Tibial nerve (tissue), 4 donors: ENCODE data around the gene ENTPD1. TPM values are rescaled to one million over a fixed set of nuclear protein-coding genes. Genes with fewer than 3 reads are reported as not detected.
A peak's percentile ranks its signal among the peaks of the same experiment; 100 is the strongest.

Experiments used
- DNase-seq, 2 donors: peaks; one replicate each; pipeline ENCODE4 v3.0.0-alpha.2; 2019; ENCODE audit warnings: low spot score in 2 of 2
- H3K27ac ChIP-seq, 4 donors: fragments of 200-600 bp; sonication (generic) in 3 of 4; one replicate each; pipeline ENCODE4 v1.5.1; 2017 to 2019; ENCODE audit warnings: mild to moderate bottlenecking in 1 of 4
- H3K27me3 ChIP-seq, 2 donors: fragments of 200-600 bp; sonication (generic) in 1 of 2; one replicate each; pipeline versions ENCODE4 v1.5.1 to v1.6.0; 2017 to 2019
- H3K36me3 ChIP-seq, 3 donors: fragments of 200-600 bp; sonication (generic); one replicate each; pipeline ENCODE4 v1.5.1; 2018 to 2019
- H3K4me1 ChIP-seq, 4 donors: fragments of 200-600 bp; sonication (generic) in 3 of 4; one replicate each; pipeline ENCODE4 v1.5.1; 2017 to 2019
- H3K4me3 ChIP-seq, 4 donors: fragments of 200-600 bp; sonication (generic) in 3 of 4; one replicate each; pipeline ENCODE4 v1.5.1; 2017 to 2019; ENCODE audit warnings: mild to moderate bottlenecking in 1 of 4, moderate library complexity in 1 of 4
- H3K9me3 ChIP-seq, 4 donors: fragments of 200-600 bp; sonication (generic) in 3 of 4; one replicate each; pipeline ENCODE4 v1.5.1; 2017 to 2019
- EP300 ChIP-seq, 2 donors: sonication (generic); formaldehyde crosslinking; IDR thresholded peaks; one replicate each; pipeline ENCODE4 v1.6.1; 2017; ENCODE audit warnings: antibody characterized with exemption in 2 of 2, mild to moderate bottlenecking in 1 of 2
- POLR2A ChIP-seq, 2 donors: fragments of 450-650 bp; IDR thresholded peaks; one replicate each; pipeline ENCODE4 v1.6.1; 2017; ENCODE audit warnings: antibody characterized with exemption in 2 of 2, mild to moderate bottlenecking in 2 of 2, moderate library complexity in 2 of 2
- WGBS, 2 donors: methylation state at CpG; one replicate each; pipeline ENCODE4 v1.1.5; 2018; 5-methylcytosine and 5-hydroxymethylcytosine counted together
- total RNA-seq, 4 donors: library from RNA; depleted of rRNA; stranded (reverse); fragments of >200 nt; gene quantifications; one replicate each; pipeline ENCODE4 v1.1.0, GENCODE V29; 2016
- TF ChIP-seq, protein P1 (sequence below), 5 experiments: fragments of 200-600 bp in 3 of 5; fragments of 450-650 bp in 2 of 5; sonication (generic) in 3 of 5; IDR thresholded peaks; one replicate each; pipeline ENCODE4 v1.5.1; 2016 to 2019; ENCODE audit warnings: antibody characterized with exemption in 5 of 5, mild to moderate bottlenecking in 3 of 5, moderate library complexity in 2 of 5

Gene ENTPD1
- total RNA-seq, 4 donors from 2014 or later, result 12.6 to 33.0 (median 26.1) TPM

DNA sequence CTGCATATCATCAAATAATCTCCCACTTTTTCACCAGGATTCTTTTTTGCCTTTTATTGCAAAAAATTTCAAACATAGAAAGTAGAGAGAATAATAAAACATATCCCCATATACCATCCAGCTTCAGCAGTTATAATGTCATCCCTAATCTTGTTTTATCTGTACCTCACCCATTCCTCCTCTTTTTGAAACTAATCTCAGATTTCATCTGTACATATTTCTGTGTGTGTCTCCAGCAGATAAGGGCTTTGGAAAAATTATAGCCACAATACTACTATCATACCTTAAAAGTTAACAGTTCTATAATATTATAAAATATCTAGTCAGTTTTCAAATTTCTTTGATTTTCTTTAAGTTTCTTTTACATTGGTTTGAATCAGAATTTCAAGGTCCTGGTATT, 7.6 kb upstream of the ENTPD1 start:
- H3K4me3 ChIP-seq, result no peak overlapping the region
- TF ChIP-seq POLR2A (IDR thresholded peaks at IDR 0.05) (no peak), EP300 (IDR thresholded peaks at IDR 0.05) (no peak)
- TF ChIP-seq, protein P1, sequence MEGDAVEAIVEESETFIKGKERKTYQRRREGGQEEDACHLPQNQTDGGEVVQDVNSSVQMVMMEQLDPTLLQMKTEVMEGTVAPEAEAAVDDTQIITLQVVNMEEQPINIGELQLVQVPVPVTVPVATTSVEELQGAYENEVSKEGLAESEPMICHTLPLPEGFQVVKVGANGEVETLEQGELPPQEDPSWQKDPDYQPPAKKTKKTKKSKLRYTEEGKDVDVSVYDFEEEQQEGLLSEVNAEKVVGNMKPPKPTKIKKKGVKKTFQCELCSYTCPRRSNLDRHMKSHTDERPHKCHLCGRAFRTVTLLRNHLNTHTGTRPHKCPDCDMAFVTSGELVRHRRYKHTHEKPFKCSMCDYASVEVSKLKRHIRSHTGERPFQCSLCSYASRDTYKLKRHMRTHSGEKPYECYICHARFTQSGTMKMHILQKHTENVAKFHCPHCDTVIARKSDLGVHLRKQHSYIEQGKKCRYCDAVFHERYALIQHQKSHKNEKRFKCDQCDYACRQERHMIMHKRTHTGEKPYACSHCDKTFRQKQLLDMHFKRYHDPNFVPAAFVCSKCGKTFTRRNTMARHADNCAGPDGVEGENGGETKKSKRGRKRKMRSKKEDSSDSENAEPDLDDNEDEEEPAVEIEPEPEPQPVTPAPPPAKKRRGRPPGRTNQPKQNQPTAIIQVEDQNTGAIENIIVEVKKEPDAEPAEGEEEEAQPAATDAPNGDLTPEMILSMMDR (IDR thresholded peaks at IDR 0.05), result no peak
- no peaks in the 10 kb centered on the region for H3K4me1 ChIP-seq
- no peaks in the 10 kb centered on the region for H3K36me3 ChIP-seq
- H3K27ac ChIP-seq, result no peak overlapping the region
- DNase-seq, result no peak
- no peaks in the 10 kb centered on the region for H3K27me3 ChIP-seq
- H3K9me3 ChIP-seq, result no peaks in the 10 kb centered on the region

DNA sequence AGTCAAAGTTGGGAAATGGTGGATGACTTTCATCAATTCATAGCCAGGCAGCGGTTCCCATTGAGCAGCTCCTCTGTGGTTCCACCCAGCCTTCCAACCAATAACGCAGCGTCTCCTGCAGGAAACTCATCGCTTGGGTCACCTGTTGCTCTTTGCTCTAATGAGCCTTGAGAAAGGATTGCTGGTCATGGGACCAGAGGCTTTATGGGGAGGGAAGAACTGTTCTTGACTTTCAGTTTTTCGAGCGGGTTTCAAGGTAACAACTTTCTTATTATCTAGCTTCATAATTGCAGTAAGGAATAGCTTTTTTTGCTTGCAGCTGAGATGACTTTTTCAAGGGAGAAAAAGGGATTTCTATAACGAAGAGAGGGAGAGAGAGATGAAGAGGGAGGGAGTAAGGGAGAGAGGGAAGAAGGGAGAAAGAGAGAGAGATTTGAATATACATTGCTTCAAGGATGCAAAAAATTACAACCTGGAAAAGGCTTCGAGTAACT, 405 bp upstream of the ENTPD1 start:
- 39 to 42% methylated on average over 8 of the region's 8 CpGs for WGBS, 2 donors
- Histone ChIP-seq H3K4me3 (peak overlapping the region; percentile 11 to 37 (median 30)), H3K27ac (peak overlapping the region in 3 of 4 donors; percentile 65 to 78 (median 65)), H3K36me3 (no peaks in the 10 kb centered on the region), H3K4me1 (peaks cover 0 to 24% (median 6%) of the 10 kb centered on the region in 4 donors), H3K9me3 (no peaks in the 10 kb centered on the region), H3K27me3 (no peaks in the 10 kb centered on the region)
- TF ChIP-seq, protein P1 (IDR thresholded peaks at IDR 0.05), result no peak
- peak in 1 of 2 donors; percentile 24 for TF ChIP-seq POLR2A (IDR thresholded peaks at IDR 0.05)
- TF ChIP-seq EP300 (IDR thresholded peaks at IDR 0.05), result no peak
- DNase-seq, result no peak

DNA sequence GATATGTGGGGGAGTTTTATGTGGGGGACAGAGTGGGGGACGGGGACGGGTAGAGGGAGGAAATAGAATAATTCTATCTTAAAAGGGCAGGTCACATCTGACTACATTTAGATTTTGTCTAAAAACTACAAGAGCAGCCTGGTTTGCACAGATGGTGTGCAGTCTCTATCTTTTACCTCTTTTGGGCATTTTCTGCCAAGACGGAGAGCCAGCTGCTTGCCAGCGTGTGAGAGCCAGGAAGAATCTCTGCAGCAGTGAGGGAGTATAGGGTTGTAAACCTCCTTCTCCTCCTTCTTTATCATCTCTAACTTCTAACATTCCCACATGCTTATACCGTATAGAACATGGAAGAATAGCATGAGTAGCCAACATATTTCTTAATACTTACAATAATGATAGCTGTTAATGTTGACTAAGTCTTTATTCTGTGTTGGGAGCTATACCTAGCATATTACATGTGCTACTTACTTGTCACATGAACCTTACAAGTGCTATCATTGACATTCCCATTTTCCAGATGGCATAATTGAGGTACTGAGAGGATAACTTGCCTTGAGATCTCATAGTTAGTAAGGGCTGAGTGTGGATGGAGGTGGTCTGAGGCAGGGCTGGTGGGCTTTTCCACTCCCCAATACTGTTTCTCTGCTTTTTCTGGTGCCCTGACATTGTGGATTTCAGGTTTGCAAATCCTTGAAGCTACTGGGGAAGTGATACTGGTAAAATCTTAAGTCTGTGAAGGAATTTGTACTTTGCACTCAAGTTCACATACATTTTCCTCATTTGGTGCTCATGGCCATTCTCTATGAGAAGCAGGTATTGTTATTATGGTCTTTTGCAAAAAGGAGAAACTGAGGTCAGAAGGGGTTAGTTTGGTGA, 1.1 kb downstream of the ENTPD1 start:
- H3K27me3 ChIP-seq, result no peaks in the 10 kb centered on the region
- peaks cover 0 to 24% (median 6%) of the 10 kb centered on the region in 4 donors for H3K4me1 ChIP-seq
- no peaks in the 10 kb centered on the region for H3K9me3 ChIP-seq
- peak overlapping the region in 3 of 4 donors; percentile 65 to 79 (median 78) for H3K27ac ChIP-seq
- TF ChIP-seq EP300 (IDR thresholded peaks at IDR 0.05), result no peak
- TF ChIP-seq, protein P1 (IDR thresholded peaks at IDR 0.05), result no peak
- no peak for TF ChIP-seq POLR2A (IDR thresholded peaks at IDR 0.05)
- 16 to 22% methylated on average over 5 of the region's 5 CpGs for WGBS, 2 donors
- DNase-seq, result no peak
- no peaks in the 10 kb centered on the region for H3K36me3 ChIP-seq
- peak overlapping the region in 3 of 4 donors; percentile 26 to 37 (median 35) for H3K4me3 ChIP-seq

GRCh38 chr10:95758351-95759025, 2.5 kb downstream of the ENTPD1 start:
- 73 to 83% methylated on average over 2 of the region's 2 CpGs for WGBS, 2 donors
- Histone ChIP-seq H3K27ac (peak overlapping the region in 3 of 4 donors; percentile 6 to 79 (median 21)), H3K27me3 (no peaks in the 10 kb centered on the region), H3K4me3 (peak overlapping the region in 1 of 4 donors; percentile 37), H3K36me3 (no peaks in the 10 kb centered on the region), H3K4me1 (peaks cover 0 to 24% (median 6%) of the 10 kb centered on the region in 4 donors), H3K9me3 (no peaks in the 10 kb centered on the region)
- TF ChIP-seq, protein P1 (IDR thresholded peaks at IDR 0.05), result no peak
- TF ChIP-seq EP300 (IDR thresholded peaks at IDR 0.05), result no peak
- DNase-seq, result no peak
